IPS-18c (cell line): ENCODE measurements around the gene YBX1.
"Not testable (repeated sequence)": the region's sequence is repeated elsewhere in the genome, so short reads cannot be mapped to it uniquely, and the experiment has no call there.

Experiments used
- H3K4me3 ChIP-seq: 2 replicates; pipeline ENCODE4 v1.7.0; 2013; ENCODE audit warnings: low read depth, mild to moderate bottlenecking, low read length, moderate library complexity; ENCODE audit not compliant: insufficient read depth
- H3K9me3 ChIP-seq: one replicate; pipeline ENCODE4 v1.6.1; 2013; ENCODE audit warnings: mild to moderate bottlenecking, low read length, moderate library complexity; ENCODE audit not compliant: control insufficient read depth, insufficient read depth

The YBX1 gene

DNA sequence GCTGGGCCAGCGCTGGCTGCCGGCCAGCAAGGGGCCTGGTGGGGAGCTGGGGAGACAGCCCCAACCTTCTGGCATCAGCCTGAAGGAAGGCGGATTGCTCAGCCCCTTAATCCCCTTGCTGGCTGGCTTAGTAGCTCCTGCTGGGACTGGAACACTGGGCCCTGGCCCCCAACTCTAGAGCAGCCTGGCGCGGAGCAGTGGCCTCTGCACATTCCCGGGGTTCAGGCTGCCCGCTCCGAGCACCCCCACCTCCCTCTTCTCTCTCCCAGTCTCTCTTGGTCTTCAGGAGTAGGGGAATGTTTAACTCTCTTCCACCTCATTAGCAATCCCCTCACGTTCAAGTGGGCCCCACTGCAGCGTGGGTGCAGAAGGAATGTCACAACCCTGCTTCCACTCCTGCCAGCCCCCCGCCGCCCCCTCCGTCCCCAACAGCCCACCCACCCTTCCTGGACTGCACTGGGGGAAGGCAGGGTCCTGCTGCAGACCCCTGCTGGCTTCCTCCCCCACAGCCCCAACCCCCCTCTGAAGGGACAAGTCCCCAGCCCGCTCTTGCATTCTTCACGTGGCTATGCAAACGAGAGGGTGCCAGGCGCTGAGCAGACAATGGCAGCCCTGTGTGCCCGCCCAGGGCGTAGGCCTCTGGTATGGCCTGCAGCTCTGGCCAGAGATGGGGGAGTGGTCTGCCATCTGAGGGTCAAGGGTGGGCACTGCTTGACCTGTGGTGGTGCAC lies 58.8 kb downstream of the YBX1 start:
- no peaks in the 10 kb centered on the region for H3K9me3 ChIP-seq
- no peak overlapping the region for H3K4me3 ChIP-seq

DNA sequence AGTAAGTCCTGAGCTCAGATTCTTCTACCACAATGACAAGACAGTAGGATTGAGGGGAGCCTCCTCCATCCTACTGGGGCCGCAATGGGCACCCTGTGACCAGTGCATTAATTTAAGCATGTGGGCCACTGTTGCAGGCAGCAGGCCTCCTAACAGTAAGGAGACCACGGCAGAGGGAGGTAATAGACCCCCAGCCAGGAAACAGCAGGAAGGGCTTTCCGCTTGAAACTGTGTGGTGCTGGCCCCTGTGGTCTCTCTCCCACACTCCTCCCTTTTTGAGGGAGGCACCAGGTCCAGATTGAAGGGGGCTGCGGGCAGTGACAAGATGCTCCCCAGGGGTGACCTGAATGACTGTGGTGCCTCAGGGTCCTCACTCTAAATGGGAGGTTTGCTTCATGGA lies 59.5 kb downstream of the YBX1 start:
- H3K4me3 ChIP-seq: no peak overlapping the region

DNA sequence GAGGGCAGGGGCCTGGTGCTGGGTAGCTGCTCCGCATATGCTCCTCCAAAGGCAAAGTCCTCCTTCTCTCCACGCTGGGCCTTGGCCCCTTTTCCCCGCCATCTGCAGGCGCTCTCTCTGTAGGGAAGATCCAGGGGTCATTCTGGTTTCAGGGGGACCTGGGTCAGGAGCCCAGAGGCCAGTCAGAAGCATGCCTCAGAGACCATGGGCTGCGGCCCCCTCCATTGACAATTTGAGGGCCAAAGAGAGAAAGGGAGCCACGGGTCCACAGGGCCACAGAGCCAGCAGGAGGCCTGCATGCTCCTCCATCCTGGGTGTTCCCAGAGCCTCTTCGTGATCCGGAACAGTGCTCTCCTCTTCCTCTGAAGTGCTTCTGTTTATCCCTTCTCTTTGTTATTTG lies 59.9 kb downstream of the YBX1 start:
- H3K9me3 ChIP-seq: no peaks in the 10 kb centered on the region
- no peak overlapping the region for H3K4me3 ChIP-seq

More for the DNA sequence above, 59.5 kb downstream of the YBX1 start:
- H3K9me3 ChIP-seq: no peaks in the 10 kb centered on the region

DNA sequence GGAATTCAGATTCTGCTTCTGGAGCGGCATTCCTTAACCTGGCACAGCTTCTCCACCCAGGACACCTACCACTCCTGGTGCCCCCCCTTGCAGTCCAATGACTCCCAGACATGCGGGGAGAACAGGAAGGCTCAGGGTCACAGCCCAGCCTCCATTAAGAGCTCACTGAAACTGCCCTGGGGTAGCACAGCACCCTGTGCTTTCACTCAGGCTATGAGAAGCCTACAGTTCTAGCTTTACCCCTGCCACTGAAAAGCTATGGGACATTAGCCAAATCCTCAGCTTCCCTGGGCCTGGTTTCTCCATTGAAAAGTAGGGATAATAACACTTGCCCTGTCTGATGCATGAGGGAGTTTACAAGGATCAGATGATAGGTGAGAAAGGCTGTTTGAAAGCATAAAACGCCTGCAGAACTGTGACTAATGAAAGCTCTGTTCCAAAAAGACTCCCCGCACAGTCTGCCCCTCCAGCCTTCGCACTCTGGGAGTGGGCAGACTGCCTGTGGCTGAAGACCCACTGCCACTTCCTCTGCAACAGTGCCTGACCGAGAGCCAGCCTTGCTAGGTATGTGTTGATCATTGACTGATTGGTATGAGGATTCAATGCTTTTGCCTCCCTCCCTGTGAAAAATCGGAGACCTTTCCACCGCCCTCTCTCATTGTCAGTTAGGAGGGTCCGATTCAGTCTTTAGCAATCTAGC lies 60.5 kb downstream of the YBX1 start:
- no peak overlapping the region for H3K4me3 ChIP-seq
- H3K9me3 ChIP-seq: no peaks in the 10 kb centered on the region

DNA sequence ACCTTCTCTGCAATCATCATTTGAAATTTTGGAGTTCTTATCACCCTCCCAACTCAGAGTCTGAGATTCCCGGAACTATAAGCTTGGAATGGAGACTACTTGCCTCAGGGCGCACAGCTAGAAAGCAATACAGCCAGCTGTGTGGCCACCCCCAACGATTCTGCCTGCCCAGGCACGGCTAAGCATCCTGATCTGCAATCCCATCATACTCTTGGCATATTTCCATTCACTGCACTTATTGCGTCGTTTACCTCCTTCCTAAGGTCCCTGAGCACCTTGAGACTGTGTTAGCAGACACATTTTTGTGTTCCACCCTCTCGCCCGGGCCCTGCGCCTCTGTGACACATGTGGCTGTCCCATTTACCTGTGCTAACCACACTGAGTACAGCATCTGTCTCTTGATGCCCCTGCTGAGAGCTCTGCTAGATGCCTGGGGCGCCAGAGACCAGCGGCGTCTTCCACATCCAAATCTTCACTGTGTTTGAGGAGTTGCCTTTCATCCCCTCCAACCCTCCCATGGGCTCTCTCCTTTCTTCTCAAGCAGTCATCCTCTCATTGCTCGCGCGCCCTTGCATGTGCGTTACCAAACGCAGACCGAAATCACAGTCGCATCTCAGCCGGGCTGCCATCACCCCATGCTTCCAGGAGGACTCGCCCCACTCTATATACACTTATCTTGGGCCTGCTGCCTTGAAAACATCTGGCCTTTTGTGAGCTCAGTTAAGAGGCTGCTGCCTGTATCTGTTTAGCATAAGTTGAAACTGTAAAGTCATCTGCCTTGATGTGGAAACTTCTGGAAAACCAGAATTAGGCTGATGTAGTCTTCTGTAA lies 61.3 kb downstream of the YBX1 start:
- no peak overlapping the region for H3K4me3 ChIP-seq
- H3K9me3 ChIP-seq: no peaks in the 10 kb centered on the region

DNA sequence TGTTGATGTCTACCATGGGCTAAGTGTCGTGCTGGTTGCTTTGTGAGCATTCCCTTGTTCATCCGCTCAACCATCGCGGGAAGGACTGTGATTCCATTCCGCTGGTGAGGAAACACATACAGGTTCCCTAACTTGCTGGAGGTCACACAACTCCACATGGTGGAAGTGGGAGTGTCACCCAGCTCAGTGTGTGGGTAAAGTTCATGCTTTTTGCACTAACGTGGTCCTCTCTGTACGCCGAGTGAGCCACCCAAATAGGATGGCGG lies 61.9 kb downstream of the YBX1 start:
- Histone ChIP-seq H3K9me3 (no peaks in the 10 kb centered on the region), H3K4me3 (no peak overlapping the region)

DNA sequence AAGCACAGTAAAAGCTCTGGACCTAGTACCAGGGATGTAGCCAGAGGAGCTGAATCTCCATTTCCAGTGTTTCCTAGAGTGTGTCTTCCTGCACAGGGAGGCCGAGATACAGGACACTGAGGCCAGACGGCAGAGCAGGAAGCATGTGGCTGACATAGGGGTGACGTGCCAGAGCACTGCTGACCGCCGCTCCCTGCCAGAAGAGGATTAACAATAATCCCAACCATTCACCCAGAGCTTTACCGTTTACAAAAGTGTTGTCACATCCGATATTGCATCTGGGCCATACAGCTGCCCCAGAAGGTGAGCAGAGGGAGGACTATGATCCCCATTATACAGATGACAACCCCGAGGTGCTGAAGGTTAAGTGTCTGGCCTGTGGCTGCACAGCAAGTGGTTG lies 63.6 kb downstream of the YBX1 start:
- no peak overlapping the region for H3K4me3 ChIP-seq
- H3K9me3 ChIP-seq: no peaks in the 10 kb centered on the region

DNA sequence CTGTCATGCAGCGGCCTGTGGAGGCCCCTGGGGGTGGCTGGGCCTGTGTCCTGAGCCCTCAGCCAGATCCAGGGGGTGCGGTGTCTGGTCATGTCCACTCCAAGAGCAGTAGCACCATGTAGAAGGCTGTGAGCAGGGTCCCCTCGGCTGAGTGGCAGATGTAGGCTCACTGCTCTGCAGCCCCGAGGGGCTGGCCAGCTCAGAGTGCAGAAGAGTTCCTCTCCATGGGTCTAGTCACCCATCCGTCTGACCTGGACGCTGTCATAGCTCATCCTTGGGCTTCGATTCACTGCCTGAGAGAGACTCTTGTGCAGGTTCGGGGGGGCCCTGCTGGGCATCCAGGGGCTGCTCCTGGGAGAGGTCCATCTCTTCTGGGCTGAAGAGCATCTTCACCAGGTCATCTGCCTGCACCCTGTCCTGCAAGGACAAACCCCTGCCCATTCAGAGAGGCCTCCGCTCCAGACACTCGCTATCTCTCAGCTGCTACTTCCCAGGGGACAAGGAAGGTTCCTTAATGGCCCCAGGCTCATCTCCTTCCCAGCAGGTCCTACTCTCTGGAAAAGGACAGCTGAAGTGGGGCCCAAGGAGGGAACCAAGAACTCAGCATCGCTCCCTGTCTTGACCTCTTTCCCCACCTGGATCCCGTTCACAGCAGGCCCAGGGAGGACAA lies 64.4 kb downstream of the YBX1 start:
- Histone ChIP-seq H3K4me3 (no peak overlapping the region), H3K9me3 (no peaks in the 10 kb centered on the region)

DNA sequence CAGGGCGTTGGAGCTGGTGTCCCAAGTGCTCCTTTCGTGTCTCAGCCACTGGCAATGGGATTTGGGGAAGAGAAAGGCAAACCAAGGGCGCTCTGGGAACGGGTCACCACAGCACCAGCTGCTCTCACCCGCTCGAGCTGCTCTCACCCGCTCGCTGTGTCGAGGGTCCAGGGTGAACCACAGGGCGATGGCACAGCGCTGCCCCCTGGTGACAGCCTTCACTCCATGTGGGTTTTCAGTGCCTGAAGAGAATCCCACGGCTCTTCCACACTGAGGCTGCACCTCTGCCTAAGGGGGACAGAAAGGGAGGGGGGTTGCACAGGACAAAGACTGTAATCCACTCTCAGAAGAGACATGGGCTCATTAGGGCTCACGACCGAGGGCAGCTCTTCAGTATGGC lies 64.9 kb downstream of the YBX1 start:
- Histone ChIP-seq H3K4me3 (no peak overlapping the region), H3K9me3 (no peaks in the 10 kb centered on the region)

DNA sequence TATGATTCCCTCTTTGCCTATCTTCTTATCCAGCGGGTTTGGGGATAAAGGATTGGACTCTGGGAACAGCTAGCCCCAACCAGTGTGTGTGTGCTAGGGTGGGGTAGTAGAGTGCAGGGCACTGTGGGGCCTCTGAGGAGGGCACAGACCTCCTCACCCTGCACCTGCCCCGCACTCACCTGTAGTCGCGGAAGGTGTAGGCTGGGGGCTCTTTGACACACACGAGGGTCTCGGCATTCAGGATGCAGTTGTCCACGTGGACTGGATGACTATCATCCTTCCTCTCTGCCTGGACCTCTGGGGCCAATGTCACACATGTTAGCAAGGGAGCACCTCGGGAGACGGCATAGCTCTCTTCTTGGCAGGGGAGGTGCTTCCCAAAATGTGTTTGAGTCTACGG lies 65.8 kb downstream of the YBX1 start:
- Histone ChIP-seq H3K9me3 (no peaks in the 10 kb centered on the region), H3K4me3 (no peak overlapping the region)

DNA sequence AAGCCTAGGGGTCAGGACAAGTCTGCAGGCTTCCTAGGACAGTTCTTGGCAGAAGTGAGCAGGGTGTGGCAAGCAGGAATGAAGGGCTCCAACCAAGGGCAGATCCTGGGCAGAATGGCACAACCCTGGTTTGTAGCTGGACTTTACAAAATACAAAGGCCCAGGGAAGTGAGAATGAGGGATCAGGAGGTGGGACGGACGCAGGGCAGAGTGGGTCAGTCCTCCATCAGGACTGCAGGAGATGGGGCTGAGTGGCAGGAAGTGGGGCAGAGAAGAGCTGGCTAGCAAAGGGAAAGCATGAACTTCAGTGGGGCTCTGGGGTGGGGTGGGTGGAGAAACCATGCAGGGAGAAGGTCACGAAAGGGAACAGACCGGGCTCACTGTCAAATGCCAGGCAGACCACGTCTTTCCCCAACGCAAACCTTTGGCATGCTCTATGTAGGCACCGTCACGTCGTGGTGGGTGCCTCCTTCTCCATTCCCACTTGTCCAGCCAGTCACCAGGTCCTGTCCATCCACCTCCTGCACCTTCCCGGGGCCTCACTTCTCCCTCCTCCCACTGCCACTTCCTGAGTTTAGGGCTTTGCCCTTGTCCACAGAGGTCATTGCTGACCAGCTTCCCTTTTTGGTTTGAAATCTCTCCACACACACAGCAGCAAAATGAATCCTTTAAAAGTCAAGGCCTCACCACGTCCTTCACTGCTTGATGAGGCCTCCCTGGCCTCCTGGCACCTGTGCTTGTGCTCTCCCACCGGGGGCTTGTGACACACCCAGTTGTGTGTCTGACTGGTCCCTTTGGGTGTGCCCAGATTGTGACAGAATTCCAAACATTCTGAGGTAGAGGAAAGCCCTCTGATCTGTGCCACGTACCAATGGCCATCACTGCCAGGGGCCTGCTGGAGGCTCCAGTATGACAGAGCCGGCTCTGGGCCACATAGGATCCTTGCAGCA lies 66.5 kb downstream of the YBX1 start:
- Histone ChIP-seq H3K9me3 (no peaks in the 10 kb centered on the region), H3K4me3 (no peak overlapping the region)

DNA sequence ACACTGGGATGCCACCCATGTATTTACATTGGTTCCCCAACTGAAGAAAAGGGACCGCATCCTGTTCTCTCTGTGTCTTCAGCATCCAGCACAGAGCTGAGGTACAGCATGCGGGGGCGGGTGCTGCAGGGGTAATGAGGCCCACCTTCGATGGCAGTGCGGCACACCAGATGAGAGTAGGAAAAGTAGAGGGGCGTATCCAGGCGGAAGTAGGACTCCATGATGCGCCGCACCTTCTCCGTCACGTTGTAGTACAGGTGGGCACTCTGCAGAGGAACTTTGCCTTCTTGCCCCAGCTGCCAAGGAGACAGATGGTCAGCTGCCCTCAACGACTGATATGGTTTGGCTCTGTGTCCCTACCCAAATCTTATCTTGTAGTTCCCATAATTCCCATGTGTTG lies 67.8 kb downstream of the YBX1 start:
- Histone ChIP-seq H3K9me3 (no peaks in the 10 kb centered on the region), H3K4me3 (no peak overlapping the region)

DNA sequence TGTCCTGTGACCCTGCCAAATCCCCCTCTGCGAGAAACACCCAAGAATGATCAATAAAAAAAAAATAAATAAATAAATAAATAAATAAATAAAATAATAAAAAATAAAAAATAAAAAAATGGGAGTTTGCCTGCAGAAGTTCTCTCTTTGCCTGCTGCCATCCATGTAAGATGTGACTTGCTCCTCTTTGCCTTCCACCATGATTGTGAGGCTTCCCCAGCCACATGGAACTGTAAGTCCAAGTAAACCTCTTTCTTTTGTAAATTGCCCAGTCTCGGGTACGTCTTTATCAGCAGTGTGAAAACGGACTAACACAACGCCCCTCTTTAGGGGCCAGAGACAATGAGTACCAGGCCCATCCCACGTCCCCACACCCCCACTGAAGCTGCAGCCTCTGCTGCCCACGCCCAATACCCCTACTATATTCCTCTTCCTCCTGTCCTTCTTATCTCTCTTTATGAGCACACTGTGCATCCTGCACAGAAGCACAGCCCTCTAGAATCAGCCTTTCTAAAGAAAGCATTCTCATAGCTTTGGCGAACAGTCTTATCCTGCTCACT lies 69.4 kb downstream of the YBX1 start:
- H3K4me3 ChIP-seq, H3K9me3 ChIP-seq: not testable (repeated sequence)

DNA sequence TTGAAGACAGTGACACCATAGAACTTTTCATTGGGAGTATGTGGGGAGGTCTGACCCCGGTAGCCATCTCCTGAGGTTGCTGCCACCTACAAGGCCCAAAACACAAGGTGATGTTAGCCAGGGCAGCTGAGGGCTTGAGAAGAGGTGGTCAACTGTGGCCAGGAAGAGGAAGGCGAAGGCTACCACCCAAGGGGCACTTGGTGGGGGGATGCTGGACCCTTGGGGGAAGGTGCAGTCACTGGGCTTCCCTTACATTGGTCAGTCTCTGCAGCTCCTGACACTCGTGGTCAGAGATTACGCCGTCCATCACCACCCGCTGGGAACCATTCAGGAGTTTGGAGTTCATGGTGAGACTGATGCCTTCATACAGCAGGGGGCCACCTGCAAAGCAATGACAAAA lies 70.1 kb downstream of the YBX1 start:
- no peaks in the 10 kb centered on the region for H3K9me3 ChIP-seq

DNA sequence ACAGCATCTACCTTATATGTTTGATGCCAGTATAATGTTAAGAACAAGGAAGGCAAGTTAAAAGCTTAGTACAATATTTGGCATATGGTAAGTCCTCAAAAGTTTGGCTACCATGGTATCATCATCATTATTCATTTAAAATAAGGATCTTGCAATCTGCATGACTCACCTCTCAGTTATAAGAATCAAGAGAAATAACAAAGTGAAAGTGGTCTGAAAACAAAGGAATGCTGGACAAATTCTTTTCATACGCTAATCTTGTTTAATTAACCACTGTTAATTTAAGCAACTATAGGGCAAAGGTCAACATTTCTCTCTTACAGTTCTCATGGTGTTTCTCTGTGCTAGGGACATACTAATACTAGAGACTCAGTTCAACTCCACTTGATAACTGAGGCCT lies 70.9 kb downstream of the YBX1 start:
- Histone ChIP-seq H3K4me3 (no peak overlapping the region), H3K9me3 (no peaks in the 10 kb centered on the region)

More for the DNA sequence above, 70.1 kb downstream of the YBX1 start:
- H3K4me3 ChIP-seq: no peak overlapping the region
